SU-DHL-6 (cell line): ENCODE results near the gene BLTP2.

Experiments
- EZH2phosphoT487 ChIP-seq: fragments of 200-600 bp; sonication (generic), shearing (Covaris generic); conservative IDR thresholded peaks from 2 replicates; pipeline ENCODE4 v1.6.1; 2018; ENCODE audit warnings: mild to moderate bottlenecking, antibody characterized with exemption, low read length, moderate library complexity, mixed read lengths
- TF ChIP-seq, protein P1 (sequence below): fragments of 200-600 bp; sonication (generic); IDR thresholded peaks from one replicate; pipeline ENCODE4 v1.5.1; 2017; ENCODE audit warnings: antibody characterized with exemption, mild to moderate bottlenecking, low read length, moderate library complexity; ENCODE audit not compliant: insufficient read depth, poor library complexity, severe bottlenecking

DNA sequence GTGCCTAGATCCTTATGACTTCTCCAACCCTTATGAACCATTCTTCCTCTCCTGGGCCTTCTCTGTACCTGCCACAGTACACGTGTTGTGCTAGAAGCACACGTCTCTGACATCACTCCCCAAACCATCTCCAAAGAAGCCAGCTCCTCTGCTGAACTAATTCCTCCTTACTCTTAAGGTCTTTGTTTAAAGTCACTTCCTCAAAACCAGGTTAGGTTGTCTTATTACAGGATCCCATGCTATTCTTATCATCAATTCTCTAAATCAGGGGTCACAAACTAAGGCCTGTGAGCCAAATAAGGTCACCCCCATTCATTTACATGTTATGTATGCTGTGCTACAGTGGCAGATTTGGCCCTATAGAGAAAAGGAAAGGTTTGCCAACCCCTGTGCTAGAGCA, 21.0 kb upstream of the BLTP2 start:
- TF ChIP-seq, protein P1, sequence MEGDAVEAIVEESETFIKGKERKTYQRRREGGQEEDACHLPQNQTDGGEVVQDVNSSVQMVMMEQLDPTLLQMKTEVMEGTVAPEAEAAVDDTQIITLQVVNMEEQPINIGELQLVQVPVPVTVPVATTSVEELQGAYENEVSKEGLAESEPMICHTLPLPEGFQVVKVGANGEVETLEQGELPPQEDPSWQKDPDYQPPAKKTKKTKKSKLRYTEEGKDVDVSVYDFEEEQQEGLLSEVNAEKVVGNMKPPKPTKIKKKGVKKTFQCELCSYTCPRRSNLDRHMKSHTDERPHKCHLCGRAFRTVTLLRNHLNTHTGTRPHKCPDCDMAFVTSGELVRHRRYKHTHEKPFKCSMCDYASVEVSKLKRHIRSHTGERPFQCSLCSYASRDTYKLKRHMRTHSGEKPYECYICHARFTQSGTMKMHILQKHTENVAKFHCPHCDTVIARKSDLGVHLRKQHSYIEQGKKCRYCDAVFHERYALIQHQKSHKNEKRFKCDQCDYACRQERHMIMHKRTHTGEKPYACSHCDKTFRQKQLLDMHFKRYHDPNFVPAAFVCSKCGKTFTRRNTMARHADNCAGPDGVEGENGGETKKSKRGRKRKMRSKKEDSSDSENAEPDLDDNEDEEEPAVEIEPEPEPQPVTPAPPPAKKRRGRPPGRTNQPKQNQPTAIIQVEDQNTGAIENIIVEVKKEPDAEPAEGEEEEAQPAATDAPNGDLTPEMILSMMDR, result no peak
- TF ChIP-seq EZH2phosphoT487, result no peak
